Measurements from ENCODE around the gene TNFSF13B. TPM values are rescaled to one million over a fixed set of nuclear protein-coding genes. Genes with fewer than 3 reads are reported as not detected.
A peak's percentile ranks its signal among the peaks of the same experiment; 100 is the strongest.

Gene TNFSF13B, protein sequence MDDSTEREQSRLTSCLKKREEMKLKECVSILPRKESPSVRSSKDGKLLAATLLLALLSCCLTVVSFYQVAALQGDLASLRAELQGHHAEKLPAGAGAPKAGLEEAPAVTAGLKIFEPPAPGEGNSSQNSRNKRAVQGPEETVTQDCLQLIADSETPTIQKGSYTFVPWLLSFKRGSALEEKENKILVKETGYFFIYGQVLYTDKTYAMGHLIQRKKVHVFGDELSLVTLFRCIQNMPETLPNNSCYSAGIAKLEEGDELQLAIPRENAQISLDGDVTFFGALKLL
- 8.0 and 13.8 TPM in 2 replicates for total RNA-seq (2013; cell fraction: nucleolus; rRNA removed)
- total RNA-seq (2014; rRNA removed): 16.9 and 18.6 TPM in 2 replicates
- total RNA-seq (2014; rRNA removed; fragmentation: Illumina TruSeq; extraction: Trizol): 11.0 and 11.7 TPM in 2 replicates
- total RNA-seq (2021): 12.1 and 12.7 TPM in 2 replicates
- 3.5 TPM for polyA plus RNA-seq (2011; ENCODE audit: low read depth)
- polyA plus RNA-seq (2011; rRNA removed): 64.2 and 84.9 TPM in 2 replicates
- polyA plus RNA-seq (2011; cell fraction: cytosol; rRNA removed): 35.8 and 56.5 TPM in 2 replicates
- polyA plus RNA-seq (2011; cell fraction: nucleus; rRNA removed): 29.4 and 39.9 TPM in 2 replicates
- polyA plus RNA-seq (2012): 6.0 and 8.2 TPM in 2 replicates
- 13.4 and 16.7 TPM in 2 replicates for polyA plus RNA-seq (2014; fragmentation: Illumina TruSeq; extraction: Trizol)
- 10 to 100 TPM; 12.5 to 32.0 TPM for polyA plus RNA-seq (2014; fragmentation: Nextera tagmentation; extraction: Ambion mirVana)
- polyA plus RNA-seq (2014; rRNA removed): 18.7 and 23.8 TPM in 2 replicates
- polyA plus RNA-seq (2016; fragmentation: Nextera tagmentation; extraction: Ambion mirVana): 10 to 100 TPM; 15.5 to 20.1 TPM
- polyA minus RNA-seq (2011; rRNA and poly(A)+ RNA removed): 16.5 and 32.8 TPM in 2 replicates
- polyA minus RNA-seq (2011; cell fraction: cytosol; rRNA and poly(A)+ RNA removed): 13.7 and 17.5 TPM in 2 replicates
- 27.9 and 30.2 TPM in 2 replicates for polyA minus RNA-seq (2011; cell fraction: nucleus; rRNA and poly(A)+ RNA removed)
- Bru-seq, nascent RNA: percentile 66 among the genes with signal in this experiment
- percentile 68 among the genes with signal in this experiment for BruChase-seq, experiment 1, labeled RNA remaining after a 6-hour chase
- percentile 70 among the genes with signal in this experiment for BruChase-seq, experiment 2, labeled RNA remaining after a 2-hour chase
- long read RNA-seq, experiment 1, transcript TNFSF13B-201 (6 exons, 2,582 nt): major isoform, 18 of 21 reads
- long read RNA-seq, experiment 1, partial matches to known transcripts: 1 of 21 reads
- long read RNA-seq, experiment 1, other reads (novel, unspliced or antisense): 1 of 21 reads
- long read RNA-seq, experiment 2, transcript TNFSF13B-201 (6 exons, 2,582 nt): major isoform, 114 of 151 reads
- long read RNA-seq, experiment 2, transcript TNFSF13B-202 (5 exons, 2,614 nt): minor isoform, 8 of 151 reads
- long read RNA-seq, experiment 2, partial matches to known transcripts: 11 of 151 reads
- long read RNA-seq, experiment 2, other reads (novel, unspliced or antisense): 17 of 151 reads

DNA sequence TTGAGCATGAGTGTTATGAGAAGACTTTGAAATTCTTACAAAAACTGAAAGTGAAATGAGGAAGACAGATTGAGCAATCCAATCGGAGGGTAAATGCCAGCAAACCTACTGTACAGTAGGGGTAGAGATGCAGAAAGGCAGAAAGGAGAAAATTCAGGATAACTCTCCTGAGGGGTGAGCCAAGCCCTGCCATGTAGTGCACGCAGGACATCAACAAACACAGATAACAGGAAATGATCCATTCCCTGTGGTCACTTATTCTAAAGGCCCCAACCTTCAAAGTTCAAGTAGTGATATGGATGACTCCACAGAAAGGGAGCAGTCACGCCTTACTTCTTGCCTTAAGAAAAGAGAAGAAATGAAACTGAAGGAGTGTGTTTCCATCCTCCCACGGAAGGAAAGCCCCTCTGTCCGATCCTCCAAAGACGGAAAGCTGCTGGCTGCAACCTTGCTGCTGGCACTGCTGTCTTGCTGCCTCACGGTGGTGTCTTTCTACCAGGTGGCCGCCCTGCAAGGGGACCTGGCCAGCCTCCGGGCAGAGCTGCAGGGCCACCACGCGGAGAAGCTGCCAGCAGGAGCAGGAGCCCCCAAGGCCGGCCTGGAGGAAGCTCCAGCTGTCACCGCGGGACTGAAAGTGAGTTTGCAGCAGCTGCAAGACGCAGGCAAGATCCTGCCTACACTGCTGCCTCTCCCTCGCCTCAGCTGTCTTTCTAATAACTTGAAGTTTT, at the start of gene TNFSF13B:
TSS of gene TNFSF13B (plus strand) at position 118 of the 728 bp plus-strand sequence. CDS start at position 296, 178 bp downstream.
- Histone ChIP-seq H3K4me2 (ENCODE audit: control insufficient read depth, insufficient read depth) (peak within 1 kb of the TSS; percentile 88), H3K27ac (ENCODE audit: control insufficient read depth, insufficient read depth) (peak within 1 kb of the TSS; percentile 81), H3K4me1 (ENCODE audit: control insufficient read depth, insufficient read depth, low read length) (peaks cover 14% of the 10 kb centered on the region), H3K4me3 (peak within 1 kb of the TSS; percentile 84), H3K9me3 (replicated peaks; ENCODE audit: control insufficient read depth, insufficient read depth, low read length) (no peaks in the 10 kb centered on the region), H3K27me3 (replicated peaks in 1 of 2; ENCODE audit: control insufficient read depth in 2 of 2, insufficient read depth in 2 of 2, low read length in 1 of 2) (no peaks in the 10 kb centered on the region), H3K36me3 (ENCODE audit: control insufficient read depth in 2 of 2, insufficient read depth in 2 of 2, low read length in 1 of 2) (no peaks in the 10 kb centered on the region), H2AFZ (ENCODE audit: control insufficient read depth, low read depth, low read length) (peak within 1 kb of the TSS; percentile 91), H3K79me2 (ENCODE audit: control insufficient read depth, insufficient read depth, low read length) (peaks cover 1% of the 10 kb centered on the region), H4K20me1 (ENCODE audit: control insufficient read depth, insufficient read depth) (no peaks in the 10 kb centered on the region), H3K9ac (ENCODE audit: control insufficient read depth, insufficient read depth, low read length) (peak within 1 kb of the TSS; percentile 63)
- in situ Hi-C loops (cut with MboI) (no loop called here), intact Hi-C loops (cut with micrococcal nuclease; ENCODE audit: unreplicated experiment) (loop anchor here (2.0 kb wide), 3 partner anchors 43 to 51 kb away; partner anchors contain the start of gene ABHD13)
- ATAC-seq (peak; percentile 86), DNase-seq (ENCODE audit: low read depth, low spot score) (peak; percentile 74), FAIRE-seq (peak; percentile 88)
- BruUV-seq (replicated peaks): no TSS peak
- POLR2A ChIA-PET: no interaction called here
- SMC1A ChIA-PET (ENCODE audit: uncharacterized antibody, unreplicated experiment): interaction anchor here (0.7 to 4.1 kb wide), 21 partner anchors 9 to 625 kb away, joined by 3 to 19 read pairs (median 4); no protein-coding TSS in a partner anchor
- RAD21 ChIA-PET (ENCODE audit: unreplicated experiment): interaction anchor here (0.7 to 1.1 kb wide), 9 partner anchors 20 to 394 kb away, joined by 3 to 5 read pairs (median 4); partner anchors contain the start of gene LIG4
- WGBS (ENCODE audit: insufficient coverage, insufficient replicate concordance, low lambda C conversion rate, missing lambda C conversion rate): under 1% methylated on average over 16 of the region's 16 CpGs
- CTCF ChIA-PET: interaction anchor here (0.6 to 2.1 kb wide), 20 partner anchors 13 to 628 kb away, joined by 3 to 12 read pairs (median 4); no protein-coding TSS in a partner anchor
- TF ChIP-seq, protein P1, sequence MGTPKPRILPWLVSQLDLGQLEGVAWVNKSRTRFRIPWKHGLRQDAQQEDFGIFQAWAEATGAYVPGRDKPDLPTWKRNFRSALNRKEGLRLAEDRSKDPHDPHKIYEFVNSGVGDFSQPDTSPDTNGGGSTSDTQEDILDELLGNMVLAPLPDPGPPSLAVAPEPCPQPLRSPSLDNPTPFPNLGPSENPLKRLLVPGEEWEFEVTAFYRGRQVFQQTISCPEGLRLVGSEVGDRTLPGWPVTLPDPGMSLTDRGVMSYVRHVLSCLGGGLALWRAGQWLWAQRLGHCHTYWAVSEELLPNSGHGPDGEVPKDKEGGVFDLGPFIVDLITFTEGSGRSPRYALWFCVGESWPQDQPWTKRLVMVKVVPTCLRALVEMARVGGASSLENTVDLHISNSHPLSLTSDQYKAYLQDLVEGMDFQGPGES (IDR thresholded peaks at IDR 0.05): no peak
- TF ChIP-seq NFXL1 (IDR thresholded peaks at IDR 0.05; ENCODE audit: borderline replicate concordance) (no peak), SIN3A (IDR thresholded peaks at IDR 0.05; ENCODE audit: low read depth, low read length) (0 out of 2 replicates have a peak, but pooled peaks have one; percentile 41), SMARCA5 (IDR thresholded peaks at IDR 0.05) (peak; percentile 17), NR2C1 (IDR thresholded peaks at IDR 0.05) (no peak), CEBPB (IDR thresholded peaks at IDR 0.05; ENCODE audit: borderline replicate concordance in 1 of 2, low read depth in 2 of 2, low read length in 2 of 2) (peak; percentile 89 to 94; a peak in 3 of 4 replicates), CHD2 (IDR thresholded peaks at IDR 0.05; ENCODE audit: borderline replicate concordance, low read depth, low read length) (no peak), SMAD5 (IDR thresholded peaks at IDR 0.05; ENCODE audit: low read depth) (no peak), CBFB (IDR thresholded peaks at IDR 0.05; ENCODE audit: low read depth) (no peak; the same call in 1 of the 2 replicates)
- TF ChIP-seq, protein P2, sequence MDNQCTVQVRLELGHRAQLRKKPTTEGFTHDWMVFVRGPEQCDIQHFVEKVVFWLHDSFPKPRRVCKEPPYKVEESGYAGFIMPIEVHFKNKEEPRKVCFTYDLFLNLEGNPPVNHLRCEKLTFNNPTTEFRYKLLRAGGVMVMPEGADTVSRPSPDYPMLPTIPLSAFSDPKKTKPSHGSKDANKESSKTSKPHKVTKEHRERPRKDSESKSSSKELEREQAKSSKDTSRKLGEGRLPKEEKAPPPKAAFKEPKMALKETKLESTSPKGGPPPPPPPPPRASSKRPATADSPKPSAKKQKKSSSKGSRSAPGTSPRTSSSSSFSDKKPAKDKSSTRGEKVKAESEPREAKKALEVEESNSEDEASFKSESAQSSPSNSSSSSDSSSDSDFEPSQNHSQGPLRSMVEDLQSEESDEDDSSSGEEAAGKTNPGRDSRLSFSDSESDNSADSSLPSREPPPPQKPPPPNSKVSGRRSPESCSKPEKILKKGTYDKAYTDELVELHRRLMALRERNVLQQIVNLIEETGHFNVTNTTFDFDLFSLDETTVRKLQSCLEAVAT (IDR thresholded peaks at IDR 0.05): peak; percentile 78; the same call in 1 of the 2 replicates

Measured in GM12878 (cell line).